Activated gamma-delta T cell (primary cell): ENCODE data around the gene CNTN6.

ENCODE experiments used
- DNase-seq: peaks from one replicate; lab custom pipeline; 2025; lab: John Stamatoyannopoulos, UW

The CNTN6 gene

DNA sequence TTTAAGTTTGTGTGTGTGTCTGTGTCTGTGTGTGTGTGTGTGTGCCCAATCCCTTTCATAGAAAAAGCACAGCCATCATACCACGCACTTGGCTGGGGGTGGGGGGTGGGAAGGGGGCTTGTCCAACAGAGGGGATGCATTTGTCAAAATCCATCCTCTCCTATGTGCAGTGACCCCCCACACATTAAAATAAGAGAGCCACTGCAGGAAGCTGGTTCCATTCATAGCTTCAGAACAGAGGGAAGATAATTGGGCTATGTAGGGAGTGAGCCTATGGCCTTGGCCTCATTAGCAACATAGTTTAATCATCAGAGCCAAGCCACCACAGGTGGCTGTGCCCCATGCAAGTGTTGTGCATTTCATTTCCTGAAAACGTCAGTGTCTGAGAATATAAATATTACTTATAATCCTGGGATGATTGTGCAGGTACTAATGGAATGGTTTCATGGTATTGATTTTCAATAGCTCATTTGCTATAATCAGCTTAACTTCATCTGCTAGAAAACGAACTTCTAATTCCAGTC, 330.8 kb downstream of the CNTN6 start:
- no peak for DNase-seq

DNA sequence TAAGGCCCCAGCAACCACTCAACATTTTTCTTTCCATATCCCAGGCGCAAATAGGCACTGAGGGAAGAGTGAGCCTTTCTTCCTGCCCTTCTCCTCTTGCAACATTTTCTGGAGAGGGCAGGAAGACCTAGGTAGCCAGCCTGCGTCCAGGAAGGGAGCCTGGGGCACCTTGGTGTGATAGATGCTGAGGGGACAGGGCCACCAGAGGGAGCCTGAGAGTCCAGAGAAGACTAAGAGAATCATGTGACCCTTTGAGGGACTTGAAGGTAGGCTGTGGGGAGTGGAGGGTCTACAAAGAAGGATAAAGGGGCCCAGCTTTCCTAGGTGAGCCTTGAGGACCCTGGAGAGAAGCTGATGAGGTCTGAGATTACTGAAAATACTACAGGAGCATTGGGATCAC, 346.6 kb downstream of the CNTN6 start:
- no peak for DNase-seq

DNA sequence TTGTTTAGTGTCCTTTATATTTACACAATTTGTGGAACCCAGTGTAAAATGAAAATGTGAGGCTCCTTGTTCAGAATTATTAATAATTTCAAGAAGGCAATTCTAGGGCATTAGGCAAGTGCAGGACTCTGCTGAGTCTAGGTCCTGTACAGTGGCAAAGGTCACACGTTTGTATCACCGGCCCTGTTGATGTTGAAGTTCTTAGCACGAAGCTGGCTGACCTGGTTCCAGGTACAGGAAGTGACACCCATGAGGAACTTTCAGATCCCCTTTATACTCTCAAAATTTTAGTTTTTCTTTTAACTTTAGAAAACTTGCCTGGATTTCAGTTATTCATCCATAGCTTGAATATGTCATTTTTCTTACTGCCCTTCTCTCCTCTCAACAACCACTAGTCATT, 349.4 kb downstream of the CNTN6 start:
- no peak for DNase-seq

DNA sequence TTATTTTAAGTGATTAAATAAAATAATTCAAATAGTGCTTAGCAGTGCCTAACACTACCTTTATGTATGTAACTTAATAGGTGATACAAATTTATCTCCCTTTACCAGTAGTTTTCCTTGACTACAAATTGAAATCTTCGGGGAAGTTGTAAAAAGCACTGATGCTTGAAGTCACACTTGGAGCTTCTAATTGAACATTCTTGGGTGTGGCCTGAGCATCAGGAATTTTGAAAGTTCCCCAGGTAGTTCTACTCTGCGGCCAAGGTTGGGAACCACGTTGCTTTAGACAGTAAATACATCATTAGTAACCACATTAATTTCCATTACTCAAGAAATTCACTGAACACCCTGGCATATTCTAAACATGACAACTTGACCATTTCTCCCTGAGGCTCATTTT, 351.4 kb downstream of the CNTN6 start:
- DNase-seq, result no peak

DNA sequence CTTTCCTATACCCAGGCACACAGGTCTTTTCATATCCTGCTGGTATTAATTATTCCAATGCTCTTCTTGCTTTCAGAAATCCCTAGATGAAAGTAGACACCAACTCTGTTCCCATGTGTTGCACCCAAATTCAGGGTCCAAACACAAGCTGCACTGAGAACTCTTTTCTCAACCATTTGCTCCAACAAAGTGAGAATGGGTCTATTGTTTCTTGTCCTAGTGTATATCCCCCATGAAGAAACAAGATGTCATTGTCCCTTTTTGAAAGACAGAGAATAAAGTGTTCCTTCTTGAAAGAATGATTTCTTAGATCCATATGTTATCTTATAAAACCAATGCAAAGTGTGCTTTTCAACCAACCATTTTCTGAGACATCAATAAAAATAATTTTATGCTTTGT, 353.7 kb downstream of the CNTN6 start:
- DNase-seq, result no peak

DNA sequence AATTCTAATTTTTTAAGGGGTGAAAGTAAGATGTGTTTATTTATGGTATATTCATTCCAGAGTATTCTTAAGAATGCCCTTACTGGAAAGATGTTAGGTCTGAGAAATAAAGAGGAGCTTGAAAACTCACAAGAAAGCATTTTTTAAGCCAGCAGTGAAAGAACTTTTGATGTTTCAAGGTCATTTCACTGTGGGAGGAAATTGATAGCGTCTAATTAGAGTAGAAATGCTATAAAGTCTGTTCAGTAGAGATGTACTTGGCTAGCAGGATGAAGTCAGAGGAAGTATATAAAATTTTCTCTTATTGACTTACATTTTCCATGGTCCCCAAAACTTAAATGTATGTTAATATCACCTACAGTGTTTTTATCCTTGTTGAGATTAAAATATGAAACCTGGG, 354.6 kb downstream of the CNTN6 start:
- DNase-seq, result no peak

DNA sequence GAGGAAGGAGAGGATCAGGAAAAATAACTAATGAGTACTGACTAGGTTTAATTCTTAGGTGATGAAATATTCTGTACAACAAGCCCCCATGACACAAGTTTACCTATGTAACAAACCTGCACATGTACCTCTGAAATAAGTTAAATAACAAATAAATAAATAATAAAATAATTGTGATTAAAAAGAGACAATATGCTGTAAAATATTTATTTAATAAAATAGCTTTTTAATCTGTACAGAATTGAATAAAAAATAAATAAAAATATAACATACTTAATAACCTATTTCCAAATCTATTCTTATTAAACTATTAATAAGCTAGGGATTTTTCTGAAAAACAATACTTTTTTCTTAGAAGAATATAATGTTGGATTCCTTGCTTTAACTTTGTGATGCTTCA, 355.6 kb downstream of the CNTN6 start:
- no peak for DNase-seq
